GM04504 (cell line): ENCODE measurements around the gene APRT.

Experiments
- DNase-seq: peaks from one replicate; pipeline ENCODE4 v3.0.0-alpha.2; 2012; ENCODE audit warnings: low read depth

APRT gene

GRCh38 chr16:88807626-88808453 is 3.9 kb downstream of the APRT start:
- DNase-seq, result no peak

GRCh38 chr16:88807142-88807625 is 4.5 kb downstream of the APRT start:
- DNase-seq, result no peak

GRCh38 chr16:88806491-88807111 is 5.1 kb downstream of the APRT start:
- DNase-seq, result no peak

GRCh38 chr16:88805887-88806393 is 5.8 kb downstream of the APRT start:
- DNase-seq, result no peak

- DNase-seq, result no peak
Measured at GRCh38 chr16:88805340-88805715, 6.4 kb downstream of the APRT start.

- no peak for DNase-seq
Measured at GRCh38 chr16:88804552-88805339, 7.0 kb downstream of the APRT start.

GRCh38 chr16:88804173-88804551 is 7.6 kb downstream of the APRT start:
- no peak for DNase-seq

- no peak for DNase-seq
Measured at GRCh38 chr16:88803264-88803987, 8.3 kb downstream of the APRT start, which contains the start of gene CDT1. TSS of gene CDT1 (plus strand) at chr16:88803789. CDS start at chr16:88803832, 43 bp downstream.

- no peak for DNase-seq
Measured at GRCh38 chr16:88800277-88800592, 11.5 kb downstream of the APRT start.

- DNase-seq, result no peak
Measured at GRCh38 chr16:88799569-88800276, 12.0 kb downstream of the APRT start.

GRCh38 chr16:88798772-88799455 is 12.8 kb downstream of the APRT start:
- DNase-seq, result no peak

GRCh38 chr16:88798073-88798472 is 13.7 kb downstream of the APRT start:
- DNase-seq, result no peak

GRCh38 chr16:88796278-88796677 is 15.4 kb downstream of the APRT start:
- no peak for DNase-seq

GRCh38 chr16:88793251-88793954 is 18.3 kb downstream of the APRT start:
- DNase-seq, result no peak

GRCh38 chr16:88792668-88793250 is 19.0 kb downstream of the APRT start:
- DNase-seq, result no peak

- DNase-seq, result no peak
Measured at GRCh38 chr16:88792078-88792550, 19.6 kb downstream of the APRT start.

- DNase-seq, result no peak
Measured at GRCh38 chr16:88790312-88791211, 21.2 kb downstream of the APRT start.

GRCh38 chr16:88789594-88789993 is 22.1 kb downstream of the APRT start:
- no peak for DNase-seq
